ENCODE data around the gene RNPEPL1.
"Not testable (repeated sequence)": the region's sequence is repeated elsewhere in the genome, so short reads cannot be mapped to it uniquely, and the experiment has no call there.

RNPEPL1 gene

DNA sequence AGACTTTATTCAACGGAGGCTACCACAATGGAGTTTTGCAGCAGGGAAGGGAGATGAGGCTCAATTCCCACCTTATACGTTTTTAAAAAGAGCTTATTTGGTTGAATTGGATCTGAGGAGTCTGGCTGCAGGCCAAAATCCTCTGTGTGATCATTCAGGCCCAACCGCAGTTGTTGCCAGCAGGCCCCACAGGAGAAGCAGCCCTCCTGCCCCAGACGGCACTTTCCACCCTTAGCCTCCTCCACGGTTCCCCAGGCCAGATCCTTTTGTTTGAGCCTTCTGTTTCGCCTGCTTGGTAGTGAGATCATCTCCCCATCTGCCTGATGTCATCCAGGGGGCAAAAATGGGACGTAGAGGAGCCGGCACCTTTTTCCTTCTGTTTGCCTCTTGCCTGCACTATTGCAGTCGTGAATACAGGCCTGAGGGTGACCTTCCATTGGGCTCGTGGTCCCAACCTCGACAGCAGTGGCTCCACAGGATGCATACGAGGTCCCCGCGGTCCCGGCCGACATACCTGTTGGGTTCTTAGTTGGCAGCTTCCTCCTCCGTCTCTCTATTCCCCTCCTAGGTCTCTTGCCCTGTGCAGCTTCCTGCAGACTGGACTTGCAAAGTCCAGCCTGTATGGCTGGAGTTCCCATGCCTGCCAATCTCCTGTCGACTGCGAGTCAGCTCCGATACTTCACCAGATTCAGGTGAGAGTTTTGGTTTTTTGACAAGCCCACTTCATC, 47.7 kb downstream of the RNPEPL1 start:
- ChIA-PET POLR2A (no interaction called here), CTCF (no interaction called here)
- DNase-seq (ENCODE audit: extremely low spot score), result no peak
- TF ChIP-seq L3MBTL2 (conservative IDR thresholded peaks at IDR 0.05) (no peak), BHLHE40 (IDR thresholded peaks at IDR 0.05; ENCODE audit: borderline replicate concordance) (no peak), LEF1 (IDR thresholded peaks at IDR 0.05; ENCODE audit: borderline replicate concordance) (no peak), ZNF384 (IDR thresholded peaks at IDR 0.05) (no peak), FOXM1 (IDR thresholded peaks at IDR 0.05; ENCODE audit: borderline replicate concordance) (no peak), FOXK2 (IDR thresholded peaks at IDR 0.05) (no peak), NFRKB (IDR thresholded peaks at IDR 0.05) (no peak), SUZ12 (IDR thresholded peaks at IDR 0.05) (no peak), ARNT (IDR thresholded peaks at IDR 0.05) (no peak), CTBP1 (IDR thresholded peaks at IDR 0.05; ENCODE audit: borderline replicate concordance) (no peak), HDGF (IDR thresholded peaks at IDR 0.05; ENCODE audit: borderline replicate concordance) (no peak), FOXA1 (IDR thresholded peaks at IDR 0.05) (no peak), SP1 (IDR thresholded peaks at IDR 0.05) (no peak)
- TF ChIP-seq, protein P1, sequence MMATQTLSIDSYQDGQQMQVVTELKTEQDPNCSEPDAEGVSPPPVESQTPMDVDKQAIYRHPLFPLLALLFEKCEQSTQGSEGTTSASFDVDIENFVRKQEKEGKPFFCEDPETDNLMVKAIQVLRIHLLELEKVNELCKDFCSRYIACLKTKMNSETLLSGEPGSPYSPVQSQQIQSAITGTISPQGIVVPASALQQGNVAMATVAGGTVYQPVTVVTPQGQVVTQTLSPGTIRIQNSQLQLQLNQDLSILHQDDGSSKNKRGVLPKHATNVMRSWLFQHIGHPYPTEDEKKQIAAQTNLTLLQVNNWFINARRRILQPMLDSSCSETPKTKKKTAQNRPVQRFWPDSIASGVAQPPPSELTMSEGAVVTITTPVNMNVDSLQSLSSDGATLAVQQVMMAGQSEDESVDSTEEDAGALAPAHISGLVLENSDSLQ (IDR thresholded peaks at IDR 0.05), result no peak

DNA sequence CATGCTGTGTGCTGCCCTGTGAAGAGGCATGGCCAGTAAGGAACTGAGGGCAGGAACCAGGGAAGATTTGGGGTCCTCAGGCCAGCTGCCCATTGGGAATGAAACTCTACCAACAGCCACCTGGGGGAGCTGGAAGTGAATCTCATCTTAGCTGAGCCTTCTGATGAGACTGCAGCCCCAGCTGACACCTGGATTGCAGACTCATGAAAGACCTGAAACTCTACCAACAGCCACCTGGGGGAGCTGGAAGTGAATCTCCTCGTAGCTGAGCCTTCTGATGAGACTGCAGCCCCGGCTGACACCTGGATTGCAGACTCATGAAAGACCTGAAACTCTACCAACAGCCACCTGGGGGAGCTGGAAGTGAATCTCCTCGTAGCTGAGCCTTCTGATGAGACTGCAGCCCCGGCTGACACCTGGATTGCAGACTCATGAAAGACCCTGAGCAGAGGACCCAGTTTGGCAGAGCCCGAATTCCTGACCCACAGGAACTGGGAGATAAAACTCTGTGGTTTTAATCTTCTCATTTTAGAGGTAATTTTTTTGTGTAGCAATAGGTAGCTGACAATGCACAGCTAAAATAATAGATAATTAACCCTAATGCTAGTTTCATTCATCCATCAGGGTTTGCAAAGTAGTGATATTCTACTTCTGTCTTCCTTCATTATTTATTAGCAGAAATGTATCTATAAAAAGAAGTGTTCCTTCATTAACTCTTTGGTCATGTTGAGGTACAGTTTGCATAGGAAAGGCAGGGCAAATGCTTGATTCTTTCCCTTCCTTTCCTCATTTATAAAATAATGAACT, 48.8 kb downstream of the RNPEPL1 start:
- POLR2A ChIA-PET; DNase-seq (ENCODE audit: extremely low spot score): not testable (repeated sequence)
- CTCF ChIA-PET, result interaction anchor here (0.6 kb wide), 1 partner anchor 120 kb away, joined by 3 read pairs; no protein-coding TSS in a partner anchor

DNA sequence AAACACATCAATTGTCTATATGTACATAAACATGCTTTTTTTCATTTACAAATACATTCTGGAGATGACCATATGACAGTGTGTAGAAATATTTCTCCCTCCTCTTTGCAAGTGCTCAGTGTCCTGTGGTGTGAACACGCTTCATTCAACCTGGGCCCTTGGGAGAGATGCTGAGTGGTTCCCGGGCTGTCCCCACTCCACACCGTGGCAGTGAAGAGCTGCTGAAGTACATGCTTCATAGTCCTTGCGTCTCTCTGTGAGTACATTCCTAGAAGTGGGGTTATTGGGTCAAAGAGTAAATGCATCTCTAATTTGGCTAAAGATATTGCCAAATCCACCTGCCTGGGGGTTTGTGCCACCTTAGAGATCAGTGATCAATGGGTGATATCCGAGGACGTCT, 50.5 kb downstream of the RNPEPL1 start:
- POLR2A ChIA-PET, result no interaction called here
- no peak for DNase-seq (ENCODE audit: extremely low spot score)

DNA sequence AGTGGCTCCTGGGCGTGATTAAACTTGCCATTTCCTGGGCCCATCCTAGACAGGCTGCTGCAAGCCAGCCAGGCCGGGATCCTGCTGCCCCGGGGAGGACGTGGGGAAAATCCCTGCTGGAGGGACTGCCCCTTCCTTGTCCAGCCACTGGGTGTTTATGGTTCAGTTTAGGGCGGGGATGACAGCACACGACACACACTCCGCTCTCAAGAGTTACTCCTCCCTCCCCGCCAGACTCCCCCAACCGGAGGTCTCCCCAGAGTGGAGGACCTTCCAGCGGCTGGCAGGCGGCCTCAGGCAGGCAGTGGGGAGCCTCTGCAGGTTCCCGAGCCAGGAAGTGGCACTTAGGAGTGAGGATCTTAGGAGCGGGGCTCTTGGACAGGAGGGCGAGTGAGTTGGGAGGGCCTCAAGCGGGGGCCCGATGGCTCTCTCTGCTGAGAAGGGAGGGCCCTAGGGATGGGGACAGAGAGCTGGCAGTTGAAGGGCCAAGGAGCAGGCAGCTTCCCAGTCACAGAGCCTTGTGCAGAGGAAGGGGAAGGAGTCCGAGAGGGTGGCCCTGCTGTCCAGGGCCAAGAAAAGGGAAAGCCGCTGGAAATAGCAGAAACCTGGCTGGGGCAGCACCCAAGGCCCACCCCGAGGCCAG, 51.3 kb downstream of the RNPEPL1 start:
- no peak for DNase-seq (ENCODE audit: extremely low spot score)
- ChIA-PET CTCF (no interaction called here), POLR2A (no interaction called here)
- TF ChIP-seq SP1 (IDR thresholded peaks at IDR 0.05) (no peak), FOXM1 (IDR thresholded peaks at IDR 0.05; ENCODE audit: borderline replicate concordance) (no peak), TARDBP (IDR thresholded peaks at IDR 0.05) (no peak), HDGF (IDR thresholded peaks at IDR 0.05; ENCODE audit: borderline replicate concordance) (no peak), ARNT (IDR thresholded peaks at IDR 0.05) (no peak), BHLHE40 (IDR thresholded peaks at IDR 0.05; ENCODE audit: borderline replicate concordance) (no peak), FOXA1 (IDR thresholded peaks at IDR 0.05) (no peak), NFRKB (IDR thresholded peaks at IDR 0.05) (no peak), SUZ12 (IDR thresholded peaks at IDR 0.05) (no peak), LEF1 (IDR thresholded peaks at IDR 0.05; ENCODE audit: borderline replicate concordance) (no peak), CTBP1 (IDR thresholded peaks at IDR 0.05; ENCODE audit: borderline replicate concordance) (no peak), FOXK2 (IDR thresholded peaks at IDR 0.05) (no peak), ELF4 (IDR thresholded peaks at IDR 0.05) (no peak), L3MBTL2 (conservative IDR thresholded peaks at IDR 0.05) (no peak), ZNF384 (IDR thresholded peaks at IDR 0.05) (no peak)
- TF ChIP-seq, protein P1 (IDR thresholded peaks at IDR 0.05), result no peak

More for the DNA sequence above, 50.5 kb downstream of the RNPEPL1 start:
- TF ChIP-seq SP1 (IDR thresholded peaks at IDR 0.05) (no peak), HDGF (IDR thresholded peaks at IDR 0.05; ENCODE audit: borderline replicate concordance) (no peak), NFRKB (IDR thresholded peaks at IDR 0.05) (no peak), CTBP1 (IDR thresholded peaks at IDR 0.05; ENCODE audit: borderline replicate concordance) (no peak), FOXK2 (IDR thresholded peaks at IDR 0.05) (no peak), TARDBP (IDR thresholded peaks at IDR 0.05) (no peak), FOXA1 (IDR thresholded peaks at IDR 0.05) (no peak), SUZ12 (IDR thresholded peaks at IDR 0.05) (no peak), FOXM1 (IDR thresholded peaks at IDR 0.05; ENCODE audit: borderline replicate concordance) (no peak), ARNT (IDR thresholded peaks at IDR 0.05) (no peak), L3MBTL2 (conservative IDR thresholded peaks at IDR 0.05) (no peak), BHLHE40 (IDR thresholded peaks at IDR 0.05; ENCODE audit: borderline replicate concordance) (no peak), ZNF384 (IDR thresholded peaks at IDR 0.05) (no peak), LEF1 (IDR thresholded peaks at IDR 0.05; ENCODE audit: borderline replicate concordance) (no peak), ELF4 (IDR thresholded peaks at IDR 0.05) (no peak)
- TF ChIP-seq, protein P1 (IDR thresholded peaks at IDR 0.05), result no peak
- CTCF ChIA-PET, result no interaction called here

DNA sequence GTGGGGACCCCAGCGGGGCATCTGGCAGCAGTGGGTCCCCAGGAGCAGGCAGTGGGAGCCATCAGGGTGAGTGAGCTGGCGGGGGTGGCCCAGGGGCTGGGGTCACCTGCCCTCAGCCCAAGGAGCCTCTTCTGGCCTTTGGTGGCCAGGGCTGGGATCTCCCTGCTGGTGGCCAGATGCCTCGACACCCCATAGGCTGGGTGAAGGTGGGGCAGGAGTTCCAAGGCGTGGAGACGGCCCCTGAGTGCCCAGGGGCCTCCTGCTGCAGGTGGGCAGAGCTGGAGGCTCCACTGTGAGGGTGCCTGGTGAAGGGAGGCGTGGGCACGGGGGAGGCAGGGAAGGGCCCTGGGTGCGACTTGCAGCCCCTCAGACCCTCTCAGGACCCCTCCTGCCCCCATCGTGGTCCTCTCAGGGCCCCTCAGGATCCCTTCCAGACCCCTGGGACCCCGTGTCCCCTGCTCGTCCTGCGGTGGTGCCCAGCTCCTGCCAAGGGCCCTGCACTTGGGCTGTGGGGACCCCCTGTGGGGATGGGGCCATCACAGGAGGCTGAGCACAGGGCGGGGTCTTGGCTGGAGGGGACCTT, 52.0 kb downstream of the RNPEPL1 start:
- CTCF ChIA-PET, result no interaction called here

More for the DNA sequence above, 52.0 kb downstream of the RNPEPL1 start:
- POLR2A ChIA-PET, result no interaction called here
- no peak for DNase-seq (ENCODE audit: extremely low spot score)
- TF ChIP-seq HDGF (IDR thresholded peaks at IDR 0.05; ENCODE audit: borderline replicate concordance) (no peak), CTBP1 (IDR thresholded peaks at IDR 0.05; ENCODE audit: borderline replicate concordance) (no peak), SP1 (IDR thresholded peaks at IDR 0.05) (no peak), FOXA1 (IDR thresholded peaks at IDR 0.05) (no peak), ELF4 (IDR thresholded peaks at IDR 0.05) (no peak), TARDBP (IDR thresholded peaks at IDR 0.05) (no peak), LEF1 (IDR thresholded peaks at IDR 0.05; ENCODE audit: borderline replicate concordance) (no peak), FOXM1 (IDR thresholded peaks at IDR 0.05; ENCODE audit: borderline replicate concordance) (no peak), NFRKB (IDR thresholded peaks at IDR 0.05) (no peak), L3MBTL2 (conservative IDR thresholded peaks at IDR 0.05) (no peak), FOXK2 (IDR thresholded peaks at IDR 0.05) (no peak), ZNF384 (IDR thresholded peaks at IDR 0.05) (no peak), SUZ12 (IDR thresholded peaks at IDR 0.05) (no peak), BHLHE40 (IDR thresholded peaks at IDR 0.05; ENCODE audit: borderline replicate concordance) (no peak), ARNT (IDR thresholded peaks at IDR 0.05) (no peak)
